Activated T-cell treated with anti-CD3 and anti-CD28 coated beads for 1 hour (primary cell): ENCODE measurements around the gene HPCAL1.

Experiments
- DNase-seq: peaks from one replicate; pipeline ENCODE4 v3.0.0-alpha.2; 2020; ENCODE audit warnings: low read depth

Gene HPCAL1

GRCh38 chr2:10337449-10338269 is 35.0 kb downstream of the HPCAL1 start:
- no peak for DNase-seq

- DNase-seq: no peak
Measured at GRCh38 chr2:10338270-10339188, 35.8 kb downstream of the HPCAL1 start.

GRCh38 chr2:10339647-10340592 is 37.2 kb downstream of the HPCAL1 start:
- no peak for DNase-seq

- no peak for DNase-seq
Measured at GRCh38 chr2:10340593-10340975, 37.9 kb downstream of the HPCAL1 start.

- no peak for DNase-seq
Measured at GRCh38 chr2:10341193-10341592, 38.5 kb downstream of the HPCAL1 start.

GRCh38 chr2:10342245-10342951 is 39.7 kb downstream of the HPCAL1 start:
- no peak for DNase-seq

GRCh38 chr2:10343191-10343590 is 40.5 kb downstream of the HPCAL1 start:
- no peak for DNase-seq

GRCh38 chr2:10343658-10344057 is 41.0 kb downstream of the HPCAL1 start:
- DNase-seq: no peak

- no peak for DNase-seq
Measured at GRCh38 chr2:10344105-10345066, 41.7 kb downstream of the HPCAL1 start.

- no peak for DNase-seq
Measured at GRCh38 chr2:10345126-10345525, 42.4 kb downstream of the HPCAL1 start.

GRCh38 chr2:10345813-10346212 is 43.1 kb downstream of the HPCAL1 start:
- no peak for DNase-seq

- no peak for DNase-seq
Measured at GRCh38 chr2:10346929-10347561, 44.3 kb downstream of the HPCAL1 start.

- no peak for DNase-seq
Measured at GRCh38 chr2:10347562-10347948, 44.9 kb downstream of the HPCAL1 start.

- no peak for DNase-seq
Measured at GRCh38 chr2:10348891-10349290, 46.2 kb downstream of the HPCAL1 start.

GRCh38 chr2:10350761-10351160 is 48.1 kb downstream of the HPCAL1 start:
- no peak for DNase-seq

GRCh38 chr2:10352361-10352760 is 49.7 kb downstream of the HPCAL1 start:
- no peak for DNase-seq

- DNase-seq: no peak
Measured at GRCh38 chr2:10352972-10353371, 50.3 kb downstream of the HPCAL1 start.

- no peak for DNase-seq
Measured at GRCh38 chr2:10353931-10354330, 51.2 kb downstream of the HPCAL1 start.

- no peak for DNase-seq
Measured at GRCh38 chr2:10354399-10354798, 51.7 kb downstream of the HPCAL1 start.
